ENCODE measurements around the gene MT1E.
"Not testable (repeated sequence)": the region's sequence is repeated elsewhere in the genome, so short reads cannot be mapped to it uniquely, and the experiment has no call there.

Gene MT1E

GRCh38 chr16:56606476-56607108, 19.0 kb upstream of the MT1E start:
- DNase-seq (ENCODE audit: low read depth in 4 of 4, low spot score in 1 of 4) = no peak

- DNase-seq (ENCODE audit: low read depth in 4 of 4, low spot score in 1 of 4) = no peak
These were observed 18.4 kb upstream of the MT1E start for GRCh38 chr16:56607109-56607618.

- no peak for DNase-seq (ENCODE audit: low read depth in 4 of 4, low spot score in 1 of 4)
These were observed 17.9 kb upstream of the MT1E start for GRCh38 chr16:56607675-56608042.

- peak; percentile 79 to 90 (median 82) for DNase-seq (ENCODE audit: low read depth in 4 of 4, low spot score in 1 of 4)
These were observed 17.3 kb upstream of the MT1E start, which contains the start of gene MT2A for GRCh38 chr16:56608043-56608875. TSS of gene MT2A (plus strand) at chr16:56608584. CDS start at chr16:56608656, 72 bp downstream.

- no peak for DNase-seq (ENCODE audit: low read depth in 4 of 4, low spot score in 1 of 4)
These were observed 16.6 kb upstream of the MT1E start for GRCh38 chr16:56608876-56609462.

GRCh38 chr16:56609463-56609921, 16.1 kb upstream of the MT1E start:
- peak; percentile 52 to 70 (median 60) for DNase-seq (ENCODE audit: low read depth in 4 of 4, low spot score in 1 of 4)

GRCh38 chr16:56610017-56610608, 15.5 kb upstream of the MT1E start:
- DNase-seq (ENCODE audit: low read depth in 4 of 4, low spot score in 1 of 4) = peak; percentile 42 to 77 (median 58)

GRCh38 chr16:56610609-56611111, 14.9 kb upstream of the MT1E start:
- DNase-seq (ENCODE audit: low read depth in 4 of 4, low spot score in 1 of 4) = peak in 1 of 4 experiments; percentile 46

GRCh38 chr16:56611281-56611833, 14.2 kb upstream of the MT1E start:
- no peak for DNase-seq (ENCODE audit: low read depth in 4 of 4, low spot score in 1 of 4)

- no peak for DNase-seq (ENCODE audit: low read depth in 4 of 4, low spot score in 1 of 4)
These were observed 11.9 kb upstream of the MT1E start for GRCh38 chr16:56613706-56614105.

GRCh38 chr16:56614549-56614991, 11.0 kb upstream of the MT1E start:
- no peak for DNase-seq (ENCODE audit: low read depth in 4 of 4, low spot score in 1 of 4)

- no peak for DNase-seq (ENCODE audit: low read depth in 4 of 4, low spot score in 1 of 4)
These were observed 10.2 kb upstream of the MT1E start for GRCh38 chr16:56615353-56615752.

GRCh38 chr16:56616608-56617211, 8.9 kb upstream of the MT1E start:
- no peak for DNase-seq (ENCODE audit: low read depth in 4 of 4, low spot score in 1 of 4)

GRCh38 chr16:56617212-56618085, 8.1 kb upstream of the MT1E start:
- peak in 1 of 4 experiments; percentile 56 for DNase-seq (ENCODE audit: low read depth in 4 of 4, low spot score in 1 of 4)

- DNase-seq (ENCODE audit: low read depth in 4 of 4, low spot score in 1 of 4) = no peak
These were observed 7.4 kb upstream of the MT1E start for GRCh38 chr16:56618138-56618537.

- DNase-seq (ENCODE audit: low read depth in 4 of 4, low spot score in 1 of 4) = no peak
These were observed 5.2 kb upstream of the MT1E start for GRCh38 chr16:56620339-56620897.

- DNase-seq (ENCODE audit: low read depth in 4 of 4, low spot score in 1 of 4) = not testable (repeated sequence)
These were observed 3.7 kb upstream of the MT1E start for GRCh38 chr16:56621665-56622445.

- not testable (repeated sequence) for DNase-seq (ENCODE audit: low read depth in 4 of 4, low spot score in 1 of 4)
These were observed 2.4 kb upstream of the MT1E start for GRCh38 chr16:56623184-56623583.
